ENCODE results near the gene FGFR2.

DNA sequence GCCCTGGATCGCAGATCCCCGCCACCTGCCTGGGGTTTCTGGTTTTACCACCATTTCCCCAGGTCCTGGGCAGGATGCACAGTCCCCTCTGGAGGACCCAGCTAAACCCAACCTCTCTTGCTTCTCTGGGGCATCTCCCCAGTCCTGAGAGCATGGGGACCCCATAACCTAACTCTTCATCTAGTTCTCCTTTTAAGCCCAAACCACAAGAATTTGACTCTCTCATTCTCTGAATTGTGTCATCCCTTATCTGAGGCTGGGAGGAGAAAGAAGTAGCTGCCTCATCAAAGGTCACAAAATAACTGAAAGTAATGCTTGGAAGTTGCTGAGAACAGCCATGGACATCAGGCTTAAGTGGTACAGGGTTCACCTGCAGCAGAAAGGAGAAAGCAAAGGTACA, 159.9 kb downstream of the FGFR2 start:
- TF ChIP-seq ZBTB5 (IDR thresholded peaks at IDR 0.05) (no peak), MTA1 (IDR thresholded peaks at IDR 0.05; ENCODE audit: borderline replicate concordance) (no peak), KDM5B (IDR thresholded peaks at IDR 0.05; ENCODE audit: insufficient replicate concordance, low read depth, low read length) (no peak), HCFC1 (IDR thresholded peaks at IDR 0.05; ENCODE audit: low read depth, low read length) (no peak), POLR2AphosphoS5 (IDR thresholded peaks at IDR 0.05; ENCODE audit: control insufficient read depth, insufficient read depth, low read depth, low read length) (no peak), SAFB (IDR thresholded peaks at IDR 0.05; ENCODE audit: borderline replicate concordance, low read depth, low read length) (no peak)
